Measurements from ENCODE around the gene LYPLA2. TPM values are rescaled to one million over a fixed set of nuclear protein-coding genes. Genes with fewer than 3 reads are reported as not detected.

LYPLA2 gene
- total and polyA plus RNA-seq, 2 donors (not counting 3 experiments of a cell fraction or from before 2014, with no cell fraction given) = 110 to 137 TPM

DNA sequence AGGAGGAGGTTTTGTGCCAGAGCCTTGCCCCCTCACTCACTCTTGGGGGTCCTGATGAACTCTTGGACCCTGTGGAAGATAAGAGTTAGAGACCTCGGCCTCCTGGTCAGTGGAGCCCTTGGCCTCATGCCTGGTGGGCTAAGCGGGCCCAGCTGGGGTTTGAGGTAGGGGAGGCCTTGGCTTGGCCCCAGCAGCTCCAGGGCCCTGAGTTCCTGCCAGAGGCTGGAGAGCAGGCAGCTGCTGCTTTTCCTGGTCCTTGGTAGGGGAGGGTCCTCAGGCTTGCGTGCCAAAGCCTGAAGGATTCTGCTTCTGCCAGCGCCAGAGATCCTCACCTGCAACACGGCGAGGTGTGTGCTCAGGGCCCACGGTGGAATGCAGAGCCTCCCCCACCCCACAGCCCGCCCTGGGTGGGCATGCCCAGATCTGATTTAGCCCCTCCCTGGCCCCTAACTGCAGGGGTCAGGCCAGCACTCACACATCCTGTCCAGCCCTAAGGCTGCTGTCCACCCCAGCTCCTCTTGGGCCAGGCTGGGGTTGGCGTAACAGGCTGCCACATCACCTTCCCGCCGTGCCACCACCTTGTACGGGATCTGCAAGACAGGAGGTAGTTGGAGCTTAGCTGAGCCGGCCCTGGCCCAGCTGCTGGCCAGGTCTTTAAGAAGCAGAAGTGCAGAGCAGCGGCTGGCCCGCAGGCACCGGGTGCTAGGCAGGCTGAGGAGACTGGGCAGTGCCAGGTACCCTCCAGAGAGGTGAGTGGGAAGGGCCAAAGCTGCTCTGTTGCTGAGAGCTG is 4.9 kb downstream of the LYPLA2 start:
- POLR2A ChIA-PET = interaction anchor here (0.8 kb wide), 1 partner anchor 16 kb away, joined by 3 read pairs; no protein-coding TSS in a partner anchor
- Histone ChIP-seq H3K4me2 (ENCODE audit: insufficient read depth, low read length) (no peak overlapping the region), H3K79me2 (ENCODE audit: control insufficient read depth, insufficient read depth, low read length) (peaks cover 24% of the 10 kb centered on the region), H3K36me3 (ENCODE audit: control insufficient read depth in 2 of 2, extremely low read depth in 1 of 2, insufficient read depth in 2 of 2, low read length in 2 of 2) (peaks cover 0 to 39% of the 10 kb centered on the region in 2 experiments), H3K9ac (replicated peaks; ENCODE audit: extremely low read depth, insufficient read depth, low read length) (no peak overlapping the region), H3K9me3 (replicated peaks; ENCODE audit: control insufficient read depth, insufficient read depth, low read length) (no peaks in the 10 kb centered on the region), H3K27me3 (ENCODE audit: control insufficient read depth in 2 of 2, insufficient read depth in 2 of 2, low read length in 2 of 2) (no peaks in the 10 kb centered on the region), H3K9me1 (replicated peaks; ENCODE audit: control insufficient read depth, extremely low read depth, insufficient read depth, low read length) (no peaks in the 10 kb centered on the region), H3K27ac (ENCODE audit: insufficient read depth, low read depth, low read length) (no peak overlapping the region), H3K4me3 (replicated peaks in 1 of 3; ENCODE audit: insufficient read depth in 1 of 3, low read depth in 1 of 3, low read length in 3 of 3) (no peak overlapping the region), H2AFZ (ENCODE audit: low read depth, low read length) (no peak overlapping the region), H3K4me1 (ENCODE audit: control insufficient read depth, extremely low read depth, insufficient read depth, low read length) (peaks cover 17% of the 10 kb centered on the region), H4K20me1 (replicated peaks; ENCODE audit: control insufficient read depth, extremely low read depth, insufficient read depth, low read length) (no peaks in the 10 kb centered on the region)
- no peak for TF ChIP-seq EZH2 (IDR thresholded peaks at IDR 0.05; ENCODE audit: borderline replicate concordance, low read depth, low read length, severe bottlenecking)
- TF ChIP-seq GATA2 (IDR thresholded peaks at IDR 0.05; ENCODE audit: insufficient read depth, insufficient read length, low read depth, low read length) = no peak
- TF ChIP-seq, protein P1, sequence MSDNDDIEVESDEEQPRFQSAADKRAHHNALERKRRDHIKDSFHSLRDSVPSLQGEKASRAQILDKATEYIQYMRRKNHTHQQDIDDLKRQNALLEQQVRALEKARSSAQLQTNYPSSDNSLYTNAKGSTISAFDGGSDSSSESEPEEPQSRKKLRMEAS (IDR thresholded peaks at IDR 0.05; ENCODE audit: insufficient read depth, insufficient read length) = no peak
- no peak for TF ChIP-seq MYC (IDR thresholded peaks at IDR 0.05; ENCODE audit: low read depth, low read length)
- no peak for TF ChIP-seq POLR2AphosphoS5 (IDR thresholded peaks at IDR 0.05; ENCODE audit: insufficient read depth, low read depth, low read length)
- TF ChIP-seq JUN (IDR thresholded peaks at IDR 0.05; ENCODE audit: borderline replicate concordance, insufficient read depth, insufficient read length, low read depth) = no peak
- TF ChIP-seq, protein P2, sequence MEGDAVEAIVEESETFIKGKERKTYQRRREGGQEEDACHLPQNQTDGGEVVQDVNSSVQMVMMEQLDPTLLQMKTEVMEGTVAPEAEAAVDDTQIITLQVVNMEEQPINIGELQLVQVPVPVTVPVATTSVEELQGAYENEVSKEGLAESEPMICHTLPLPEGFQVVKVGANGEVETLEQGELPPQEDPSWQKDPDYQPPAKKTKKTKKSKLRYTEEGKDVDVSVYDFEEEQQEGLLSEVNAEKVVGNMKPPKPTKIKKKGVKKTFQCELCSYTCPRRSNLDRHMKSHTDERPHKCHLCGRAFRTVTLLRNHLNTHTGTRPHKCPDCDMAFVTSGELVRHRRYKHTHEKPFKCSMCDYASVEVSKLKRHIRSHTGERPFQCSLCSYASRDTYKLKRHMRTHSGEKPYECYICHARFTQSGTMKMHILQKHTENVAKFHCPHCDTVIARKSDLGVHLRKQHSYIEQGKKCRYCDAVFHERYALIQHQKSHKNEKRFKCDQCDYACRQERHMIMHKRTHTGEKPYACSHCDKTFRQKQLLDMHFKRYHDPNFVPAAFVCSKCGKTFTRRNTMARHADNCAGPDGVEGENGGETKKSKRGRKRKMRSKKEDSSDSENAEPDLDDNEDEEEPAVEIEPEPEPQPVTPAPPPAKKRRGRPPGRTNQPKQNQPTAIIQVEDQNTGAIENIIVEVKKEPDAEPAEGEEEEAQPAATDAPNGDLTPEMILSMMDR (IDR thresholded peaks at IDR 0.05; ENCODE audit: extremely low read depth in 1 of 2, insufficient read depth in 1 of 2, low read depth in 1 of 2, low read length in 2 of 2) = no peak
- no peak for TF ChIP-seq POLR2A (IDR thresholded peaks at IDR 0.05; ENCODE audit: low read depth, low read length)
- no peak for TF ChIP-seq FOS (IDR thresholded peaks at IDR 0.05; ENCODE audit: borderline replicate concordance, insufficient read depth, low read length)
- DNase-seq (ENCODE audit: low read depth, low spot score) = no peak
- intact Hi-C loops (cut with micrococcal nuclease) (no loop called here), dilution Hi-C loops (cut with MboI; ENCODE audit: extremely low pct_ligation_motif_present, low sequenced_read_pairs) (no loop called here)
- BruUV-seq (replicated peaks) = no TSS peak
- no peak for FAIRE-seq
- CTCF ChIA-PET = interaction anchor here (1.0 kb wide), 1 partner anchor 24 kb away, joined by 7 read pairs; no protein-coding TSS in a partner anchor
